Heart left ventricle (tissue), 13 donors: ENCODE data around the gene TEX26.

ENCODE experiments used
- CTCF ChIP-seq, 12 donors: fragments of 200-600 bp; sonication (generic) in 4 of 12; IDR thresholded peaks; one replicate each; pipeline versions ENCODE4 v1.5.0 to v1.8.0; 2018 to 2022; ENCODE audit warnings: antibody characterized with exemption in 12 of 12, mild to moderate bottlenecking in 5 of 12
- POLR2A ChIP-seq, 2 donors: fragments of 450-650 bp; IDR thresholded peaks; one replicate each; pipeline ENCODE4 v1.6.1; 2017; ENCODE audit warnings: antibody characterized with exemption in 2 of 2, mild to moderate bottlenecking in 2 of 2, moderate library complexity in 2 of 2
- donor health status: ischemic (EF 13 %, LVEDD 7.1; RV severe dilation, severe dysfunction).
- donor health status: DM: no; HTN: yes; CAD: no.
- donor health status: DM: no; HTN: no; CAD: no.
- donor health status: ischemic (EF 25% LVEDD 6.9; RV normal size, moderate dysfunction).
- donor health status: ischemic (EF 25% LVEDD 5.7; RV mildly dilated, moderate dysfunction).
- donor health status: ischemic (EF 35%, LVEDD 5.7; RV mildly dilated, moderate dysfunction).
- donor health status: nonischemic (EF 11% LVEDD 7.7; RV severe dilation, severe dysfunction).
- donor health status: DM: yes; HTN: yes; CAD: no.
- donor health status: PGD.
- donor health status: ischemic (EF 29% LVEDD 5.4; RV normal size, mild dysfunction).
- donor health status: nonischemic (EF 23%, LVEDD 6.1; RV moderate dilation, normal function).

GRCh38 chr13:30934803-30935202, 2.3 kb downstream of the TEX26 start:
- TF ChIP-seq CTCF (IDR thresholded peaks at IDR 0.05), result no peak
- TF ChIP-seq POLR2A (IDR thresholded peaks at IDR 0.05), result no peak
